ENCODE data around the gene GPD2.
"Not testable (repeated sequence)": the region's sequence is repeated elsewhere in the genome, so short reads cannot be mapped to it uniquely, and the experiment has no call there.

GPD2 gene

GRCh38 chr2:156528583-156528982 is 92.4 kb downstream of the GPD2 start:
- not testable (repeated sequence) for DNase-seq (ENCODE audit: low read depth, low spot score)

GRCh38 chr2:156532989-156533388 is 96.8 kb downstream of the GPD2 start:
- no peak for DNase-seq (ENCODE audit: low read depth, low spot score)

DNA sequence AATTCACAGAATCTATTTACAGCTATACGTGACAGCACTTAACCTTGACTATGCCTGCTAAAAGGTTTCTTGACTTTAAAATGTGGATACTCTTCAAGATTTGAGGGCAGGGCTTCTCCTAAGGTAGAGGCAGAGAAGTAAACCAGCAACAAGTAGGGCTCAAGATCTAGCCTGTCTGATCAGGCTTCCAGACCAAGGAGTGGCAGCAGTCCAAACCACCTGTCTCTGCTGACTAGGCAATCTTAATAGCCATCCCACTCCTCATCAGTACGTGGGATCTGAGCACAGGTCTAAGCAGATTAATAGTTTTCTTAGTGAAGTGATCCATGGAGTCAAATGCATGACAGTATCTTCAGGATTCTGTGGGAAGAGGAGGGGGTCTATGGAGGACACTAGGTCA is 100.4 kb downstream of the GPD2 start:
- DNase-seq (ENCODE audit: low read depth, low spot score) = no peak

GRCh38 chr2:156537141-156537540 is 101.0 kb downstream of the GPD2 start:
- no peak for DNase-seq (ENCODE audit: low read depth, low spot score)

DNA sequence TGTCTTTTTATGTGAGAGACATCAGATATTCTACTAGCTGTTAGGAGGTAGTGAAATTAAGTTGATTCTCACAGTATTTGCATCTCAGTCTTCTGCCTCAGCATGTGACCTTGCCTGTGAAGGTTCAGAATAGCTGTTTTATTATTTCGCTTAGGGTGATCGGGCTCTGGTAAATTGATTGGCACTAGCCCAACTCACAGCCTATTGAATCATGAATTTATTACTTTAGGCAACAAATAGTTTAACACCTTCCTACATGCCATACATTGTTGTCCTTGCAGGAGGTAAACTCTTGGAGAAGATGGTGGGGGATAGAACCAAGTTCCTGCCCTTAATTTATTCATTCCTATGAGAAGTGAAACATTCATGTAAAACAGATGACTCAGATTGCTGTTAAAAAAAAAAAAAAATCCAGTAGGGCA is 101.9 kb downstream of the GPD2 start:
- DNase-seq (ENCODE audit: low read depth, low spot score) = no peak

DNA sequence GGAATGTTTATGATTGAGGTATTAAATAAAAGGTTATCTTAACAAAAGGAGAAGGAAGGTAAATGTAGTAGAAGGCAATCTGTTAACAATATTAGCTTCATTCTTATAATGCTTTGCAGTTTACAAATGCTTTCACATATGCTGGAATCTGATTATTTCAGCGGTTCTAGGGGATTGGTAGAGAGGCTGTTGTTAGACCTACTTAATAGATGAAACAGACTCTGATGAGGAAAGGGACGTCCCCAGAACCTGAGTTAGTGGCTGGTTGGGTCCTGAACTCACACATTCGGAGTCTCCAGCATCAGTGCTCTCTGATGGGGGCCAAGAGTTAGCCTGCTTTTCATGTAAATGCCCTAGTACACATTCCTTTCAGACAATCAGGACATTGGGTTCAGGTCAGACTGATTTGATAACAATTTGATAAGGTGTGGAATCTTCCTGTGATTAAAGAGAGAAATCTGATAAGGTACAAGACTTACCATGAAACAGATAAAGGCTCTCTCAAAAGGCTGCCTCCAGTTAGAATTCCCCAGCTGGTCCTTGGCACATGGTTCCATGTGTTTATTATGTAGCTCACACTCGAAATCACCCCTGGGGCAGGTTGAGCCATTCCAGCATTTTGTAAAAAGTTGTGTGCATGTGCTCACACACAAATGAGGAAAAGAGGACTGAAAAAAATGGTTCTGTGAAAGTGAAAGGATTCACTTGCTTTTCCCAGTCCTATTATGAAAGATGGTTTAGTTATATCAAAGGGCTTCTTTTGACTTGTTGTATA is 103.1 kb downstream of the GPD2 start:
- DNase-seq (ENCODE audit: low read depth, low spot score) = no peak

GRCh38 chr2:156540706-156541105 is 104.5 kb downstream of the GPD2 start:
- no peak for DNase-seq (ENCODE audit: low read depth, low spot score)

DNA sequence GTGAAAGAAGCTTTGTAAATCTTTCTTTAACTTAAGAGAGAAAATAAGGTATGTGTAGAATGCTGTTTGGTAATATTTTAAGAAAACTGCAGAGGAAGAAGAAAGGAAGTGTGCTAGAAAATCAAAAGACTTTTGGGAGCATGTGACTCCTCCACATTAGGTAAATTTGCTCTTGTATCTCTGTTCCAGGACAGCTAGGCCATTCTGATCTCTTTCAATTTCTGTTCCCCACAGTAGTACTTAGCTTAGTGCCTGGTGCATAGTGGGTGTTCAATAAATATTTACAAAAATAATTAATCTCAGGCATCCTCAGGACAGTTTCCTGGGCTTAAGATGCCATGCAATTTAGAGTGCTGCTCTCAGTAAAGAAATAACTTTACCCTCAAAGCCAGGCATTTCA is 105.0 kb downstream of the GPD2 start:
- no peak for DNase-seq (ENCODE audit: low read depth, low spot score)

DNA sequence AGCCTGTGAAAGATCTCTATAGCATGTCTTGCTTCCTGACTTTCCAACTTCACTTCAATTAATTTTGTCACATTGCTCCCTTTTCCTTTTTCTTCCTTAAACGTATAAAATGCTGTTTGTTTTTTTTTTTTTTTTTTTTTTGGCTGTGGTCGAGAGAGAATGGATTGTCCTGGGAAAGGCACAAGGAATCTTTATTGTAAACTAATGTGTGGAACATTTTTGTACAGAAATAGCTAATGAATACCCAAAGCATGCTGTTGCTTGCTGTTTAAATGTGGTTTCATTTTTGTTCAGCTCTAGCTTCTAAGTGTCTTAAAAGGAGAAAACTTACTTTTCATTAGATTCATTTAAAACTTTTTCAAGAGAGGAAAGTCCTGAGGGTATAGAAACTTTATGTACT is 105.5 kb downstream of the GPD2 start:
- DNase-seq (ENCODE audit: low read depth, low spot score) = no peak

DNA sequence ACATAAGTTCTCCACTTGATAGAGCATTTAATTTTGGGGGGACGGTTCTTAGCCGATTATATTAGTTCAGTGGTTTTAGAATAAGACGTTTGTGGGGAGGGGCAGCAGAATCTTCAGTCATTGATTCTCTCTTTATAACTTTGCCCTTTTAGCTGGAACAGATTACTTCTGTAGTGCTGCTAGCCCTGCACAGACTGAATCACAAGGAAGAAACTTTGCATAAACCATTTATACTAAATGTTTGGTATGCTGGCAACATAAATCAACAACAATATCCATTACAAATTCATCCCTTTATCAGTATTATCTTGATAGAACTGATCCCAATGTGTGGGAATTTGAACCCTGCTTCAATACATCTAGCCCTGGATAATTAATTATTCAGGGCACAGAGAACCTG is 112.2 kb downstream of the GPD2 start:
- no peak for DNase-seq (ENCODE audit: low read depth, low spot score)

- no peak for DNase-seq (ENCODE audit: low read depth, low spot score)
Observed at GRCh38 chr2:156553714-156554442, 117.7 kb downstream of the GPD2 start.

DNA sequence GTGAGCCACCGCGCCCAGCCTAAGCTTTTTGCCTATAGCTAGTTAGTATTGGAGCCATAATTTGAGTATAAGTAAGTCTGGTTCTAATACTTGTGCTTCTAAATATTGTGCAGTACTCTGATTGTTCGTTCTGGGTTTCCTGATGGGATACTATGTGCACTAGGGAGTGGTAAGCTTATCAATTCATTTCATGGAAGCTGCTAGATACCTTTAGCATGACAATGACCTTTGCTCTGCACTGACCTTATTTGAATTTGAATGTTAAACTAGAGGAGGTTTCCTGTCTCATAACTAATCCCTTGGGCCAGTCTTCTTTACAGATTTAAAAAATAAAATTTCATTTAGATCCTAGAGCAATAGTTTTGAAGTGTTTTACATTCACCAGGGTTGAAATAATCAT is 125.1 kb downstream of the GPD2 start:
- no peak for DNase-seq (ENCODE audit: low read depth, low spot score)

- DNase-seq (ENCODE audit: low read depth, low spot score) = no peak
Observed at GRCh38 chr2:156562124-156562523, 125.9 kb downstream of the GPD2 start.

- no peak for DNase-seq (ENCODE audit: low read depth, low spot score)
Observed at GRCh38 chr2:156563994-156564753, 128.0 kb downstream of the GPD2 start.

- DNase-seq (ENCODE audit: low read depth, low spot score) = peak; percentile 12
Observed at GRCh38 chr2:156565066-156565710, 129.0 kb downstream of the GPD2 start.

- no peak for DNase-seq (ENCODE audit: low read depth, low spot score)
Observed at GRCh38 chr2:156573710-156574109, 137.5 kb downstream of the GPD2 start.

GRCh38 chr2:156574112-156574511 is 137.9 kb downstream of the GPD2 start:
- DNase-seq (ENCODE audit: low read depth, low spot score) = no peak

DNA sequence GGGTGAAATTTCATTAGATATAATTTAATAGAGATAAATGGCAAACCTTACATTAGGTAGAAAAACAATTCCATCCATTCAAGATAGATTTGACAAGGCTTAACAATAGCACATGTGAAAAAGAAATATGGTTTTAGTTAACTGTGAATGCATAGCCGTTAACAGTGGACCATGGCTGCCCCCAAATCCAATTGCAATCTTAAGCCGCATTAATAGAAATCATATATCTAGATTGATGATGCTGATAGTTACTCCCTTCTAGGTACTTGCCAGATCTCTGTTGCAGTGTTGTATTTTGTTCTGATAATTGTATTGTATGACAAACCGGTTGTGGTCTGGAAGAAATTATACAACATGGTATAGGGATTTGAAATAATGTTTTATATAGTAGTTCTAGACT is 139.8 kb downstream of the GPD2 start:
- no peak for DNase-seq (ENCODE audit: low read depth, low spot score)

DNA sequence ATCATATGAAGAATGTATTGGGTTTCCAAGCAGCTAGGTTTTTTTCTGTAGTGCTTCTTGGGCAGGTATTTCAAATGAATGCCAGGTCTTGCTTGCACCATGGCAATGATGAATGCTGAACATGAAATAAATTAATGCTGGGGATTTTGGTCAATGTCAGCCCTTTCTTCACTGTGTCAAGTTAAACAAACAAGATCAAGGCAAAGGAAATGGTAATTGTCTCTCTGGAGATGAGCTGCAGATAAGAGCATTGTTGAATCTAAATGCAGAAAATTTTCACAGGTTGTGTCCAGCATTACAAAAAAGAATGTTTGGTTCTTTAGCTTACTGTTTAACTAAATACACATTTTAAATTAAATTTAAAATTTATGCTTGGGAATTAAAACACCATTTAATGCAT is 144.3 kb downstream of the GPD2 start:
- DNase-seq (ENCODE audit: low read depth, low spot score) = no peak

GRCh38 chr2:156581280-156581679 is 145.1 kb downstream of the GPD2 start:
- no peak for DNase-seq (ENCODE audit: low read depth, low spot score)

- no peak for DNase-seq (ENCODE audit: low read depth, low spot score)
Observed at GRCh38 chr2:156585457-156585856, 149.3 kb downstream of the GPD2 start.

DNA sequence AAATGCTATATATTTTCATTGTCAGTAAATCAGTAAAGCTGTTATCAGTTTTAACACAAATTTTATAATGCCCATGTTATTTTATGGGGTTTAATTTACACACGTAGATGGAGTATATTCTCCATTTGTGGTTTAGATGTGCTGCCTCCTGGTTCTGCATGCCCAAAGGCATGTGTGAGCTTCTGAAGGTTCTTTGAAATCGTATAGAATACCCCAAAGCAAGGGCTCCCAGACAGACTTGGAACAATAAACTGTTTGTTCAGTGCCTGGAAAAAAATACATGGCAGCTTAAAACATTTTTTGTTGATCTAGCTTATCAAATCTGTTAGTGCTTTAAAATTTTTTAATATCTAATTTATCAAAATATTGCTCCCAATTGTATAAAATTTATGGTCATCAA is 150.4 kb downstream of the GPD2 start:
- no peak for DNase-seq (ENCODE audit: low read depth, low spot score)
